Smooth muscle cell (in vitro differentiated cells): ENCODE measurements around the gene TRERF1. TPM values are rescaled to one million over a fixed set of nuclear protein-coding genes. Genes with fewer than 3 reads are reported as not detected.

ENCODE experiments used
- DNase-seq: peaks from one replicate; lab custom pipeline; 2025; ENCODE audit not compliant: unreplicated experiment; lab: John Stamatoyannopoulos, UW
- H2AFZ ChIP-seq: fragments of 200-600 bp; sonication (generic); 2 replicates; pipeline ENCODE4 v1.6.0; 2016; ENCODE audit warnings: antibody characterized with exemption, low read depth, mild to moderate bottlenecking
- H3F3A ChIP-seq: fragments of 200-600 bp; sonication (generic); 2 replicates; pipeline ENCODE4 v1.6.0; 2017; ENCODE audit warnings: antibody characterized with exemption, low read depth
- H3K27ac ChIP-seq: fragments of 200-600 bp; sonication (generic); 2 replicates; pipeline ENCODE4 v1.5.1; 2016; ENCODE audit warnings: low read depth, mild to moderate bottlenecking
- H3K27me3 ChIP-seq: fragments of 200-600 bp; sonication (generic); 2 replicates; pipeline ENCODE4 v1.6.1; 2016; ENCODE audit warnings: low read depth, mild to moderate bottlenecking
- H3K36me3 ChIP-seq: fragments of 200-600 bp; sonication (generic); 2 replicates; pipeline ENCODE4 v1.5.1; 2016; ENCODE audit warnings: low read depth
- H3K4me1 ChIP-seq: fragments of 200-600 bp; sonication (generic); 2 replicates; pipeline ENCODE4 v1.5.1; 2016; ENCODE audit warnings: low read depth
- H3K4me2 ChIP-seq: fragments of 200-600 bp; sonication (generic); 2 replicates; pipeline ENCODE4 v1.6.0; 2016; ENCODE audit warnings: mild to moderate bottlenecking
- H3K4me3 ChIP-seq: fragments of 200-600 bp; sonication (generic); 2 replicates; pipeline ENCODE4 v1.5.1; 2016; ENCODE audit warnings: mild to moderate bottlenecking
- H3K79me2 ChIP-seq: fragments of 200-600 bp; sonication (generic); 2 replicates; pipeline ENCODE4 v1.6.0; 2016; ENCODE audit warnings: low read depth, mild to moderate bottlenecking
- H3K9ac ChIP-seq: fragments of 200-600 bp; sonication (generic); 2 replicates; pipeline ENCODE4 v1.6.0; 2016; ENCODE audit warnings: low read depth
- H3K9me3 ChIP-seq: fragments of 200-600 bp; sonication (generic); replicated peaks from 2 replicates; pipeline ENCODE4 v1.5.1; 2016; ENCODE audit warnings: low read depth
- H4K20me1 ChIP-seq: fragments of 200-600 bp; sonication (generic); 2 replicates; pipeline ENCODE4 v1.6.0; 2016; ENCODE audit warnings: low read depth
- whole genome bisulfite sequencing: methylation state at CpG from one replicate; pipeline ENCODE4 v1.1.7; 2016; ENCODE audit warnings: low lambda C conversion rate; 5-methylcytosine and 5-hydroxymethylcytosine counted together
- polyA plus RNA-seq: library from polyadenylated mRNA; unstranded; fragments of >200 nt; fragmentation: Nextera tagmentation; extraction: Ambion mirVana; gene quantifications from 2 replicates; pipeline ENCODE4 v1.2.1, GENCODE V29; 2016
- total RNA-seq: library from RNA; depleted of rRNA; stranded (reverse); fragments of >200 nt; gene quantifications from 2 replicates; pipeline ENCODE4 v1.2.3, GENCODE V29; 2014
- TF ChIP-seq, protein P1 (sequence below): fragments of 200-600 bp; sonication (generic); IDR thresholded peaks from 2 replicates; pipeline ENCODE4 v1.5.1; 2017; ENCODE audit warnings: borderline replicate concordance, mild to moderate bottlenecking, antibody characterized with exemption; ENCODE audit not compliant: insufficient read depth, poor library complexity, severe bottlenecking

Gene TRERF1
- total and polyA plus RNA-seq, 2 experiments from 2014 or later, result 3.5 to 5.3 TPM

DNA sequence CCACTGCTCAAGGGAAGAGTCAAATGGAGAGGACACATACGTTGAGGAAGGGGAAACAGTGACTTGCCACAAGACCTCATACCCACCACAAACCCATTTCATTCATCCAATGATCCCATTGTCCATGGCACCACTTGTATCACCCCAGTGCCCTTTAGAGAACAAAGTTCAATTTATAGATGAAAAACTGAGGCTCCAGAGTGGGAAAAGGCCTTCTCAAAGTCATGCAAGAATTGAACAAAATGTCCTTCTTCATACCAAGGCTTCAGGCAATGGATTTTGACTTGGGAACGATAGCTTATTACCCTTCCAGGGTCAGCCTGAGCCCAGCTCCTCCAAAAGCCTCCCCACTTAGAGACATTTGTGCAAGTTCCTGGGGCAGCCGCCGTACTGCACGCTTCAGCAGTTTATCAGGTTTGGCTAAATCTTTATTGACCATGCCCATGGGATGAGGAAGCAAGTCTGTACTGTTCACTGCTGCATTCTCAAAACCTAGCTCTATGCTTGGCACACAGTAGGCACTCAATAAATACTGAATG lies 186.8 kb downstream of the TRERF1 start:
- no peak overlapping the region for H3K4me3 ChIP-seq
- H3K4me1 ChIP-seq, result no peaks in the 10 kb centered on the region
- TF ChIP-seq, protein P1, sequence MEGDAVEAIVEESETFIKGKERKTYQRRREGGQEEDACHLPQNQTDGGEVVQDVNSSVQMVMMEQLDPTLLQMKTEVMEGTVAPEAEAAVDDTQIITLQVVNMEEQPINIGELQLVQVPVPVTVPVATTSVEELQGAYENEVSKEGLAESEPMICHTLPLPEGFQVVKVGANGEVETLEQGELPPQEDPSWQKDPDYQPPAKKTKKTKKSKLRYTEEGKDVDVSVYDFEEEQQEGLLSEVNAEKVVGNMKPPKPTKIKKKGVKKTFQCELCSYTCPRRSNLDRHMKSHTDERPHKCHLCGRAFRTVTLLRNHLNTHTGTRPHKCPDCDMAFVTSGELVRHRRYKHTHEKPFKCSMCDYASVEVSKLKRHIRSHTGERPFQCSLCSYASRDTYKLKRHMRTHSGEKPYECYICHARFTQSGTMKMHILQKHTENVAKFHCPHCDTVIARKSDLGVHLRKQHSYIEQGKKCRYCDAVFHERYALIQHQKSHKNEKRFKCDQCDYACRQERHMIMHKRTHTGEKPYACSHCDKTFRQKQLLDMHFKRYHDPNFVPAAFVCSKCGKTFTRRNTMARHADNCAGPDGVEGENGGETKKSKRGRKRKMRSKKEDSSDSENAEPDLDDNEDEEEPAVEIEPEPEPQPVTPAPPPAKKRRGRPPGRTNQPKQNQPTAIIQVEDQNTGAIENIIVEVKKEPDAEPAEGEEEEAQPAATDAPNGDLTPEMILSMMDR, result no peak
- H3K9me3 ChIP-seq, result no peaks in the 10 kb centered on the region
- no peak overlapping the region for H2AFZ ChIP-seq
- 94% methylated on average over 5 of the region's 5 CpGs for WGBS
- no peaks in the 10 kb centered on the region for H3K36me3 ChIP-seq
- no peak overlapping the region for H3K27ac ChIP-seq
- H3K79me2 ChIP-seq, result no peaks in the 10 kb centered on the region
- H3K4me2 ChIP-seq, result no peak overlapping the region
- H3F3A ChIP-seq, result no peaks in the 10 kb centered on the region
- DNase-seq, result no peak
- no peaks in the 10 kb centered on the region for H4K20me1 ChIP-seq
- no peak overlapping the region for H3K9ac ChIP-seq
- no peaks in the 10 kb centered on the region for H3K27me3 ChIP-seq

GRCh38 chr6:42264162-42264851 lies 187.4 kb downstream of the TRERF1 start:
- no peaks in the 10 kb centered on the region for H3K27me3 ChIP-seq
- no peak overlapping the region for H3K4me3 ChIP-seq
- H3F3A ChIP-seq, result no peaks in the 10 kb centered on the region
- H3K79me2 ChIP-seq, result no peaks in the 10 kb centered on the region
- H3K9ac ChIP-seq, result no peak overlapping the region
- no peaks in the 10 kb centered on the region for H3K9me3 ChIP-seq
- DNase-seq, result no peak
- TF ChIP-seq, protein P1, result no peak
- H3K4me2 ChIP-seq, result no peak overlapping the region
- WGBS, result 88% methylated on average over 10 of the region's 10 CpGs
- H2AFZ ChIP-seq, result no peak overlapping the region
- H4K20me1 ChIP-seq, result no peaks in the 10 kb centered on the region
- no peaks in the 10 kb centered on the region for H3K36me3 ChIP-seq
- H3K27ac ChIP-seq, result no peak overlapping the region
- H3K4me1 ChIP-seq, result no peaks in the 10 kb centered on the region

DNA sequence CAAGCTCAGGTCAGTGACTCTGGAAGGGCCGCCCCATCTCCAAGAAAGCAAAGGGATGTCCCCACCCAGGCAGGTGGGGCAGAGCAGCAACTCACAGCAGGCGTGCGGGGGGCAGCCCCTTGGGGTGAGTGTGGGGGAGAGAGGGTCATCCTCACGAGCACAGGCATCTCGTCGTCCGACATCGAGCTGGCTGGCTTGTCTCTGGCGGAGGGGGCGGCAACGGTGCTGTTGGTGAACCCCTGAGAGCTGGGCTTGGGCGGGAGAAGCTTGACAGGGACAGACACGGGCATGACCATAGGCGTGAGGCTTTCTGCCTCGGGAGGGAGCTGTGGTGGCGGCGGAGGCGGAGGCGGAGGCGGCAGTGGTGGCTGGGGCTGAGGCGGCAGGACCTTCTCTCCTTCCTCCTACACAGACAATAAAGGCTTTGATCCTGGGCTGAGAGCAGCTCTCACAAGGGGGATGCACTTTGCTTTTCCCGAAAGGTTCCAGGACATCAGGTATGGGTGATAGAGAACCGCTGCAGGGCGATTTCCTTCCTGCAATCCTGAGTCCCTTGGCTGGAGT lies 188.5 kb downstream of the TRERF1 start:
- no peaks in the 10 kb centered on the region for H3K27me3 ChIP-seq
- DNase-seq, result no peak
- WGBS, result 80% methylated on average over 23 of the region's 24 CpGs

More for the DNA sequence above, 188.5 kb downstream of the TRERF1 start:
- Histone ChIP-seq H3K9me3 (no peaks in the 10 kb centered on the region), H3K36me3 (no peaks in the 10 kb centered on the region), H4K20me1 (no peaks in the 10 kb centered on the region), H3K27ac (no peak overlapping the region), H3K79me2 (no peaks in the 10 kb centered on the region), H3K9ac (no peak overlapping the region), H3K4me2 (no peak overlapping the region), H2AFZ (no peak overlapping the region), H3F3A (no peaks in the 10 kb centered on the region), H3K4me3 (no peak overlapping the region), H3K4me1 (no peaks in the 10 kb centered on the region)
- TF ChIP-seq, protein P1, result no peak
